ENCODE data around the gene SIM1. TPM values are rescaled to one million over a fixed set of nuclear protein-coding genes. Genes with fewer than 3 reads are reported as not detected.

The SIM1 gene
- total RNA-seq, 1 experiment from 2014 or later: not detected

DNA sequence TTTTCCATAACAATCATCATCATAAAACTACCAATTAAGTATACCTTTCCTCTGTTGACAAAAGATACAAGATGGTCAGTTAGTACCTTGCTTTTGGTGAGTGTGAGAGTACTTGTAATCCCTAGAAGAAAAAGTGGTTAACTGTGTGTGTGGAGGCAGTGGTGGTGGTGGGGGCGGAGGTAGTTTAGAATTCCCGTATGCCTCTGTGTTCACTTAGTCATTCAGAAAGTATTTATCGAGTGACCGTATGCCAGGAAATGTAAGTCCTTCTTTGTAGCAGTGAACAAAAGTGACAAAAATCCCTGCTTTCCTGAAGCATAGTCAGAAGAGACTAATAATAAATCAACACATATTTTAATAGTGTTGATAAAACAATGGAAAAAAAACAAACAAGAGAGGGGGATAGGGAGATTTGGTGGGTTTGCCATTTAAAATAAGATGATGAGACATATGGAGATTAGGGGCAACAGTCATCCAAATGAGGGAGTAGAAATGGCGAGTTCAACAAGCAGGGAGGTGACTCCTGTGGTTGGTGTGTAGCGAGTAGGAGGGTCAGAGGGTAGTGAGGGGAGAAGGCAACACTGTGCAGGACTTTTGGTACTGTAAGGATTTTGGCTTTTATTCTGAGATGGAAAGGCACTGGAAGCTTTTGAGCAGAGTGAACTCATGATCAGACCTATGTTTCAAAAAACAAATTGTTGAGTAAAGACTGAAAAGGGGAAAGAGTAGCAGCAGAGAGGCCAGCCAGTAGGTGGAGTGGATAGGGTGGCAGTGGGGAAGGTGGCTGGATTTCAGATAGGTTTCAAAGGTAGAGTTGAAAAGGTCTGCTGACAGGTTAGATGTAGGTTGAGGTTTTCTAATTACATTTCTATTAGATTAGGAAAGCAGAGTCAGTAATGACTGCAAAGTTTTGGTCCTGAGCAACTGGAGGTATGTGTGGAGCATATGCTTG, 40.3 kb upstream of the SIM1 start:
- ChIA-PET CTCF (no interaction called here), POLR2A (interaction anchor here (1.2 kb wide), 1 partner anchor 11 kb away, joined by 3 read pairs; no protein-coding TSS in a partner anchor), RAD21 (ENCODE audit: low non-redundant PET in 1 of 2, low total read pairs in 2 of 2, uncharacterized antibody in 2 of 2, unreplicated experiment in 2 of 2) (no interaction called here)
- Histone ChIP-seq H3K9me3 (ENCODE audit: control insufficient read depth in 1 of 2, insufficient read depth in 1 of 2, low read depth in 1 of 2, low read length in 2 of 2) (no peaks in the 10 kb centered on the region), H3K36me3 (ENCODE audit: control insufficient read depth in 1 of 2, insufficient read depth in 2 of 2, low read length in 2 of 2) (no peaks in the 10 kb centered on the region), H3K27me3 (ENCODE audit: insufficient read depth, low read length) (no peaks in the 10 kb centered on the region), H3K27ac (ENCODE audit: low read depth, low read length) (peak overlapping the region; percentile 33; the same call in 1 of the 2 replicates), H3K9ac (ENCODE audit: low read length) (peak overlapping the region; percentile 40), H3K79me2 (ENCODE audit: insufficient read depth, low read length) (no peaks in the 10 kb centered on the region), H4K20me1 (ENCODE audit: insufficient read depth) (no peaks in the 10 kb centered on the region), H3K4me3 (replicated peaks in 1 of 2; ENCODE audit: low read depth in 1 of 2, low read length in 2 of 2) (peak overlapping the region in 1 of 2 experiments; percentile 16; a peak in 1 of 4 replicates), H3K4me1 (ENCODE audit: control insufficient read depth in 1 of 2, insufficient read depth in 2 of 2, low read length in 2 of 2) (peaks cover 7 to 24% of the 10 kb centered on the region in 2 experiments), H2AFZ (ENCODE audit: low read depth, low read length, poor library complexity, severe bottlenecking) (no peak overlapping the region), H3K9me2 (ENCODE audit: insufficient read depth) (no peaks in the 10 kb centered on the region), H3K4me2 (ENCODE audit: low read length) (peak overlapping the region; percentile 58)
- BruUV-seq (replicated peaks): no TSS peak
- ATAC-seq: peak; percentile 90
- intact Hi-C loops (cut with micrococcal nuclease): no loop called here
- peak; percentile 31 for DNase-seq (ENCODE audit: low read depth, low spot score)
- TF ChIP-seq RAD21 (IDR thresholded peaks at IDR 0.05; ENCODE audit: low read depth) (no peak), POLR2A (IDR thresholded peaks at IDR 0.05; ENCODE audit: borderline replicate concordance, extremely low read depth, insufficient read depth, insufficient read length) (no peak), POLR2AphosphoS5 (IDR thresholded peaks at IDR 0.05; ENCODE audit: low read depth, low read length) (no peak), SRF (IDR thresholded peaks at IDR 0.05; ENCODE audit: low read depth) (no peak), TCF7L2 (IDR thresholded peaks at IDR 0.05; ENCODE audit: borderline replicate concordance, extremely low read depth, insufficient read depth, insufficient read length) (no peak), FOSL1 (IDR thresholded peaks at IDR 0.05; ENCODE audit: low read depth) (peak; percentile 62), ELF1 (IDR thresholded peaks at IDR 0.05; ENCODE audit: borderline replicate concordance, low read depth) (no peak), EGR1 (IDR thresholded peaks at IDR 0.05; ENCODE audit: low read depth) (peak; percentile 71; the same call in 1 of the 2 replicates), CEBPB (IDR thresholded peaks at IDR 0.05; ENCODE audit: low read depth) (no peak), SIN3A (IDR thresholded peaks at IDR 0.05; ENCODE audit: low read depth) (no peak), EZH2phosphoT487 (IDR thresholded peaks at IDR 0.05; ENCODE audit: borderline replicate concordance) (no peak), ZFX (IDR thresholded peaks at IDR 0.05) (no peak), SP1 (IDR thresholded peaks at IDR 0.05; ENCODE audit: low read depth) (peak; percentile 50; the same call in 1 of the 2 replicates), CBX3 (IDR thresholded peaks at IDR 0.05; ENCODE audit: low read depth) (peak; percentile 70; the same call in 1 of the 2 replicates), JUND (IDR thresholded peaks at IDR 0.05) (peak; percentile 74)
- TF ChIP-seq, protein P1, sequence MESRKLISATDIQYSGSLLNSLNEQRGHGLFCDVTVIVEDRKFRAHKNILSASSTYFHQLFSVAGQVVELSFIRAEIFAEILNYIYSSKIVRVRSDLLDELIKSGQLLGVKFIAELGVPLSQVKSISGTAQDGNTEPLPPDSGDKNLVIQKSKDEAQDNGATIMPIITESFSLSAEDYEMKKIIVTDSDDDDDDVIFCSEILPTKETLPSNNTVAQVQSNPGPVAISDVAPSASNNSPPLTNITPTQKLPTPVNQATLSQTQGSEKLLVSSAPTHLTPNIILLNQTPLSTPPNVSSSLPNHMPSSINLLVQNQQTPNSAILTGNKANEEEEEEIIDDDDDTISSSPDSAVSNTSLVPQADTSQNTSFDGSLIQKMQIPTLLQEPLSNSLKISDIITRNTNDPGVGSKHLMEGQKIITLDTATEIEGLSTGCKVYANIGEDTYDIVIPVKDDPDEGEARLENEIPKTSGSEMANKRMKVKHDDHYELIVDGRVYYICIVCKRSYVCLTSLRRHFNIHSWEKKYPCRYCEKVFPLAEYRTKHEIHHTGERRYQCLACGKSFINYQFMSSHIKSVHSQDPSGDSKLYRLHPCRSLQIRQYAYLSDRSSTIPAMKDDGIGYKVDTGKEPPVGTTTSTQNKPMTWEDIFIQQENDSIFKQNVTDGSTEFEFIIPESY (IDR thresholded peaks at IDR 0.05; ENCODE audit: extremely low read depth, insufficient replicate concordance, low read length): no peak
- TF ChIP-seq, protein P2, sequence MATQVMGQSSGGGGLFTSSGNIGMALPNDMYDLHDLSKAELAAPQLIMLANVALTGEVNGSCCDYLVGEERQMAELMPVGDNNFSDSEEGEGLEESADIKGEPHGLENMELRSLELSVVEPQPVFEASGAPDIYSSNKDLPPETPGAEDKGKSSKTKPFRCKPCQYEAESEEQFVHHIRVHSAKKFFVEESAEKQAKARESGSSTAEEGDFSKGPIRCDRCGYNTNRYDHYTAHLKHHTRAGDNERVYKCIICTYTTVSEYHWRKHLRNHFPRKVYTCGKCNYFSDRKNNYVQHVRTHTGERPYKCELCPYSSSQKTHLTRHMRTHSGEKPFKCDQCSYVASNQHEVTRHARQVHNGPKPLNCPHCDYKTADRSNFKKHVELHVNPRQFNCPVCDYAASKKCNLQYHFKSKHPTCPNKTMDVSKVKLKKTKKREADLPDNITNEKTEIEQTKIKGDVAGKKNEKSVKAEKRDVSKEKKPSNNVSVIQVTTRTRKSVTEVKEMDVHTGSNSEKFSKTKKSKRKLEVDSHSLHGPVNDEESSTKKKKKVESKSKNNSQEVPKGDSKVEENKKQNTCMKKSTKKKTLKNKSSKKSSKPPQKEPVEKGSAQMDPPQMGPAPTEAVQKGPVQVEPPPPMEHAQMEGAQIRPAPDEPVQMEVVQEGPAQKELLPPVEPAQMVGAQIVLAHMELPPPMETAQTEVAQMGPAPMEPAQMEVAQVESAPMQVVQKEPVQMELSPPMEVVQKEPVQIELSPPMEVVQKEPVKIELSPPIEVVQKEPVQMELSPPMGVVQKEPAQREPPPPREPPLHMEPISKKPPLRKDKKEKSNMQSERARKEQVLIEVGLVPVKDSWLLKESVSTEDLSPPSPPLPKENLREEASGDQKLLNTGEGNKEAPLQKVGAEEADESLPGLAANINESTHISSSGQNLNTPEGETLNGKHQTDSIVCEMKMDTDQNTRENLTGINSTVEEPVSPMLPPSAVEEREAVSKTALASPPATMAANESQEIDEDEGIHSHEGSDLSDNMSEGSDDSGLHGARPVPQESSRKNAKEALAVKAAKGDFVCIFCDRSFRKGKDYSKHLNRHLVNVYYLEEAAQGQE (IDR thresholded peaks at IDR 0.05; ENCODE audit: low read depth): no peak
- TF ChIP-seq, protein P3, sequence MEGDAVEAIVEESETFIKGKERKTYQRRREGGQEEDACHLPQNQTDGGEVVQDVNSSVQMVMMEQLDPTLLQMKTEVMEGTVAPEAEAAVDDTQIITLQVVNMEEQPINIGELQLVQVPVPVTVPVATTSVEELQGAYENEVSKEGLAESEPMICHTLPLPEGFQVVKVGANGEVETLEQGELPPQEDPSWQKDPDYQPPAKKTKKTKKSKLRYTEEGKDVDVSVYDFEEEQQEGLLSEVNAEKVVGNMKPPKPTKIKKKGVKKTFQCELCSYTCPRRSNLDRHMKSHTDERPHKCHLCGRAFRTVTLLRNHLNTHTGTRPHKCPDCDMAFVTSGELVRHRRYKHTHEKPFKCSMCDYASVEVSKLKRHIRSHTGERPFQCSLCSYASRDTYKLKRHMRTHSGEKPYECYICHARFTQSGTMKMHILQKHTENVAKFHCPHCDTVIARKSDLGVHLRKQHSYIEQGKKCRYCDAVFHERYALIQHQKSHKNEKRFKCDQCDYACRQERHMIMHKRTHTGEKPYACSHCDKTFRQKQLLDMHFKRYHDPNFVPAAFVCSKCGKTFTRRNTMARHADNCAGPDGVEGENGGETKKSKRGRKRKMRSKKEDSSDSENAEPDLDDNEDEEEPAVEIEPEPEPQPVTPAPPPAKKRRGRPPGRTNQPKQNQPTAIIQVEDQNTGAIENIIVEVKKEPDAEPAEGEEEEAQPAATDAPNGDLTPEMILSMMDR (IDR thresholded peaks at IDR 0.05 in 2 of 3, conservative IDR thresholded peaks at IDR 0.05 in 1 of 3; ENCODE audit: borderline replicate concordance in 1 of 3, insufficient read depth in 1 of 3, low read depth in 2 of 3, low read length in 2 of 3): no peak
- TF ChIP-seq, protein P4, sequence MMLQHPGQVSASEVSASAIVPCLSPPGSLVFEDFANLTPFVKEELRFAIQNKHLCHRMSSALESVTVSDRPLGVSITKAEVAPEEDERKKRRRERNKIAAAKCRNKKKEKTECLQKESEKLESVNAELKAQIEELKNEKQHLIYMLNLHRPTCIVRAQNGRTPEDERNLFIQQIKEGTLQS (IDR thresholded peaks at IDR 0.05): no peak
